GM18526 (cell line): ENCODE data around the gene DNAJB6.

Source experiments
- POLR2A ChIP-seq: IDR thresholded peaks from 3 replicates; pipeline ENCODE4 v1.6.1; 2011; ENCODE audit not compliant: insufficient read length; ENCODE audit errors: extremely low read depth

Gene DNAJB6

DNA sequence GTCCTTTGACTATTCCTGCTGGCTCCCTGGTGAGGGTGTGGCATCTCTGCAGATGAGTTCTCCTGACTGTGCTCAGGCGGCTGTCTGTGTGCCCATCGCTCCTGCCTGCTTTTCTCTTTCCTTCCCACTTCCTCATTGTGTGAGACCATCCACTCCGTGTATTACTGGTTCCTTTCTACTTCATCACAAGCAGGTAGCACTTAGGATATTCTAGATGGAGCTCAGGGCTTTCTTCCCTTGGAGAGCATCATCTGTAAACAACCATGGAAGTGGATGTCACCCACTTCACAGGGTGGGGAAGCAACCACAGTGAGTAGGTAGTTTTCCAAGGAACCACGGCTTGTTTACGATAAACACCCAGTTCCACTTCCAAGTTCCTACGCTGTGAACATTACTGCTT is 15.7 kb downstream of the DNAJB6 start:
- TF ChIP-seq POLR2A: no peak

DNA sequence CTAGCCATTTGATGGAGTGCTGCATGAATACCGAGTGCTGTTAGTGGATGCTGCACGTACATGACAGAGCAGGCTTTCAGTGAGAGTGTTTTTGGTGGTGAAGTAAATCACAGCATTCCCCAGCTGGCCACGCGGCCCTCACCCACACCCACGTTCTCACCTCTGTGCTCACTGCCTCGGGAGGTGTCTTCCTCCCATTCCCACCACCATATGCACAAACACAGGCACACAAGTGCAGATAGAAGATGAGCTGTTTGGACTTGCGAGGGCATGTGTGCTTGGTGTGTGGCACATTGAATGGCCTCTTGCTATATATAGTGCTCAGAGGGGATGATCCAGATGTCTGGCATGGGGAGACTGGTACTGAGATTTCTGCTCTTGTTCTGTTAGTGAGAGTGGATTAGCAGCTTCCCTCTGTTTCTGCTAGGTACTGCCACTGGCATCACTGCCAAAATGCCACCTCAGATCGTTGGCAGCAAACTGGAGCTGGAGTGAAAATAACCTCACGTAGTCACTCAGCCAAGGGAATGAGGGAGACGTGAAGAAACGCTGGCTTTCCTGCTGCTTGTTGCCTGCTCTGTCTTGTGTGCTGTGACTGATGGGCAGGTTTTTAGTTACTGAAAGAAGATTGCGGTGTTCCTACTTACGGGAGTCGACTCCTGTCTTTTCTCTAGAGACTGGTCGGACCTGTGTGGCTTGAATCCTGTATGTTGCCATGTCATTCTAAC is 19.1 kb downstream of the DNAJB6 start:
- no peak for TF ChIP-seq POLR2A

- no peak for TF ChIP-seq POLR2A
Observed at GRCh38 chr7:157357129-157358040, 20.6 kb downstream of the DNAJB6 start.

DNA sequence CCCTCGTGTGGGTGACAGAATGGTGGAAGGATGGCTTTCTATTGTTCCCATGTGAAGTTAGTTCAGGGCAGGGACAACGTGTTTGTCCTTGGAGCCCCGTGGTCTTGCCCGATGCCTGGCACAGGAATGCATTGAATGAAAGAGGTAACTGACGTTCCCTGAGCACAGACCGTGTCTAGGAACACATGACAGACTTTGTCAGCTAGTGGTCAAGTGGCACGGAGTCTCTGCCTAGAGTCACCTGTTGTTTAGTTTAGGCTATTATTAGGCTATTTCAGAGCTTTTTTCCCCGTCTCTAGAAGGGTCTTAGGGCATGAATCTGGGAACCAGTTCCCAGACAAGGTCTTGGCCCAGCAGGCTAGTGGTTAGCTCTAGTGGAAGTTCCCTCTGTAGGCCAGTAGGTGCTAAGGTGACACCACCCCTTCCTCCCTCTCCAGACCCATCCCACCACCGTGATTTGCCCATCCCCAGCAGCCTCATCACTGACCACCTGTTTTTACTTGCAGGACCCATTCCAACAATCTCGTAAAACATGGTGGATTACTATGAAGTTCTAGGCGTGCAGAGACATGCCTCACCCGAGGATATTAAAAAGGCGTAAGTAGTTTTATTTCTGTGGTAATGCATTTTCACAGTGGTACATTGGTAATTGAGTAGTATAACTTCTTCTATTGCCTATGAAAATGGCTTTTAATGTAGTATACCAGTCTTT is 21.4 kb downstream of the DNAJB6 start:
- TF ChIP-seq POLR2A: no peak

DNA sequence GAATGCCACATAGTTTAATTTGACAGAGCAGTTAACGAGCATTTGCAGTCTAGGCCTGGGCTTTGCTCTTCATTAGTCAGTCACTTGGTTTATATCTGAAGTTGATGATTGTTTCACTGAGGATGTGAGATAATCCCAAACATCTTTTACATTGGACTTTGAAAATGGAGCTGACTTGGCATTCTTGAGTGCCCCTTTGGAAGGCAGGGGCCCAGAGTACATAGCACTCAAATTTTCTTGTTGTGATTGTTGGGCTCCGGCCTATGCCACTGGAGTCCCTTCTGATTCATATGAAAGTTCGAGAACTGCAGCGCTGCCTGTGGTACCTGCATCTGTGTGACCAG is 21.9 kb downstream of the DNAJB6 start:
- no peak for TF ChIP-seq POLR2A

DNA sequence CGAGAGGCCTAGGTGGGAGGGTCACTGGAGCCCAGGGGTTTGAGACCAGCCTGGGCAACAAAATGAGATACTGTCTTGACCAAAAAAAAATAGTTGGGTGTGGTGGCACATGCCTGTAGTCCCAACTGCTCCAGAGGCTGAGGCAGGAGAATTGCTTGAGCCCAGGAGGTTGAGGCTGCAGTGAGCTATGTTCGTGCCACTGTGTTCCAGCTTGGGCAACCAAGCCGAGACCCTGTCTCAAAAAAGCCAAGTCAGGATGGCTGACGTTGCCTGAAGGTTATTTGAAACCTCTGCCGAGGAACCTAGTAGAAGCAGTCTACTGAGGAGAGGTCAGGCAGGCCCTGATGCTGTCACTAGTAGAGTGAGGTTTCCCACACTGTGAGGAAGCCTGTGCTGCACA is 22.8 kb downstream of the DNAJB6 start:
- TF ChIP-seq POLR2A: no peak

- no peak for TF ChIP-seq POLR2A
Observed at GRCh38 chr7:157360483-157361025, 23.8 kb downstream of the DNAJB6 start.

DNA sequence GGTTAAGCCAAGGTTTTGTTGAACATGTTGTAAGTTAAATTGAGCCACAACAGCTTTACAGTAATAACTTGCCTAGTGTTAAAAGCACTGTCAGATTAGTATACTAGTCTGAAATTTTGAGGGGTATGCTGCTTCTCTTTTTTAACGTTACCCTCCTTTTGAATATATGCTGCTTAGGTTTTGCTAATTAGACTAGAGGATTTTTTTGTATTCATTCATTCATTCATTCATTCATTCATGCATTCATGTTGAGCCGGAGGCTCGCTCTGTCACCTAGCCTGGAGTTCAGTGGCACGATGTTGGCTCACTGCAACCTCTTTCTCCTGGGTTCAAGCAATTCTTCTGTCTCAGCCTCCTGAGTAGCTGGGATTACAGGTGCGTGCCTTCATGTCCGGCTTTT is 24.7 kb downstream of the DNAJB6 start:
- TF ChIP-seq POLR2A: no peak

DNA sequence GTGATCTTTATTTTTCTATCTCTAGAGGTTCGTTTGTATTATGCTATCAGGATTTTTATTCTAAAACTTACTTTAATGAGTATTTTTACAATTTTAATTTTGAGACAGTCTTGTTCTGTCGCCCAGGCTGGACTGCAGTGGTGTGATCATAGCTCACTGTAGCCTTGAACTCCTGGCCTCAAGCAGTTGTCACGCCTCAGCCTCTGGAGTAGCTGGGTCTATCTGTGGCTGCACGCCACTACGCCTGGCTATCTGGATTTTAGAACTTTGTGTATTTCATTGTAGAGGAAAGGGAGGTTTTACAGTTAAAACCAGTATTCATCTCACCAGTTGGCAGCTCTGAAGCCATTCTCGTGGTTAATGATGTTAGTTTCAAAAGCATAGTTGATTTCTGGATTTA is 25.9 kb downstream of the DNAJB6 start:
- TF ChIP-seq POLR2A: no peak

- TF ChIP-seq POLR2A: no peak
Observed at GRCh38 chr7:157366722-157367121, 29.9 kb downstream of the DNAJB6 start.

DNA sequence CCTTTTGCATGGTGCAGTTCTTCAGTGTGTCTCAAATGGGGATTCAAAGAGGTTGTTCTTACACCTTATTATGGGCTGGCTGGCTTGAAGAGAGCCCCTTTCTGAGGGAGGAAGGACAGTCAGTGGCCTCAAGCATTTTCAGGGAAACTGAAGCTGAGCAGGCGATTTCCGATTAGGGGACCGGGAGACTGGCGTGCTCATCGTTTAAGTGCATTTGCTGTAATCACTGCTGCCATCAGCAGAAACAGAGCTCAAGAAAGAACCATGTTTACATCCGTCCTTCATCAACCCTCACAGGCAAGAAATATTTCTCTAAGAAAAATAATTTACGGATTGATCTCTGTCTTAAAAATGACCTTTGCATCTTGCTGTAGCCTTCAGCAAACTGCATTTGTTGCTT is 32.2 kb downstream of the DNAJB6 start:
- no peak for TF ChIP-seq POLR2A

GRCh38 chr7:157370742-157371141 is 33.9 kb downstream of the DNAJB6 start:
- no peak for TF ChIP-seq POLR2A

DNA sequence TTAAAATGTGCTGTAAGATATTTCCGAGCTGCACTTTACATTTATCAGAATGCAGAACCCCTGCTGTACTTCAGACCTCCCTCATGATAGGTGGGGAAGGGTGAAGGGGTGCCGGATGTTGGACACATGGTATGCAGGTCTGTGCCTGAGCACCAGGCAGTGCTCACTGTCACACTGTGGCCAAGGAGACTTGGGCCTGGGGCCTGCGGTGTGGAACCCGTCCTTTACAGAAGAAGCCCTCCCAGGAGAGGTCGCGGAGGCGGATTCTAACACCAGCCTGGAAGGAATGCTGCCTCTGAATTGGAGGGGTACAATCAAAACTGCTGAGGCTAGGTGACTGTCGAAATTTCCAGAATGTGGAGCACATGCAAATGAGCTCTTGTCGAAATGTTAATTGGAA is 34.5 kb downstream of the DNAJB6 start:
- no peak for TF ChIP-seq POLR2A

DNA sequence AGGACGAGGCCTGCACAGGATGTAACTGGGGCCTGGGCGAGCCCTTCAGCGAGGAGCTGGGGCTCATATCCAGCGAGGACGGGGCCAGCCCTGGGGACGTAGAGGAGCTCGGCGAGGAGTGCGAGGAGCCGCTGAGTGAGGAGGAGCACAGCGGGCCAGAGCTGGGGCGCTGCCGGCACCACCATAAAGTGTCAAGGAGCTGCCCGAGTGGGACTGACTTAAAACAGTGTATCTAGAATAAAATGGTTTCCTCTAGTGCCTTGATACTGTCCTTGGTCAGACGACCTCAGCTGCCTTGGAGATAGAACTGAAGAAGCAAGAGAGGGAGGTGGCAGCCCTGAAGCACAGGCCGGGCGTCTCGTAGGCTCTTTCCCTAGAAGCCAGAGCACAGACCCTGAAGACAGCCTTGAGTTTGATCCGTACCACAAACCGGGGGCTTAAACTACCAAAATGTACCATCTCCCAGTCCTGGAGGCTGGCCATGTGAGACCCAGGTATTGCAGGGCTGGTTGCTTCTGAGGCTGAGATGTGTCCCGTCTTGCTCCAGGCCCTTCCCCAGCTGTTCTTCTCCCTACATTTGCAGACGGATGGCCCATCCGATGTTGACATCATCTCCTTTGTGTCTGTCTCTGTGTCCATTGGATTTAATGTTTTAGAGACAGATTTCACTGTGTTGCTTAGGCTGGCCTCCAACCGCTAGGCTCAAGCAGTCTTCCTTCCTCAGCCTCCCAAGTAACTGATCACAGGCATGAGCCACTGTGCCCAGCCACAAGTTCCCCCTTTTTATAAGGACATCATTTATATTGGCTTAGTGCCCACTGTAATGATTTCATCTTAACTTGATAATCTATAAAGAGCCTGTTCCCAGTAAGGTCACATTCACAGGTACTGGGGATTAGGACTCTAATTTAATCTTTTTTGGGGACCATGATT is 35.8 kb downstream of the DNAJB6 start:
- TF ChIP-seq POLR2A: no peak
